GM12878 (cell line): Measurements from ENCODE around the gene FAM186B. TPM values are rescaled to one million over a fixed set of nuclear protein-coding genes. Genes with fewer than 3 reads are reported as not detected.

ENCODE experiments used
- ATAC-seq: fragments of 200-7000 bp; cut with Tn5 transposase; 3 replicates; pipeline ENCODE4 v1.9.1; 2020; ENCODE audit warnings: mild to moderate bottlenecking, moderate library complexity
- BruUV-seq: library from RNA; stranded (reverse); fragments of 400-500 nt; replicated peaks from 2 replicates; lab custom pipeline; 2021; lab: Mats Ljungman, UMichigan
- CTCF ChIA-PET: fragments of 300-600 bp; sonication (Branson Sonifier 250); formaldehyde crosslinking; extraction: SDS; loops from one replicate; lab custom pipeline; 2021; ENCODE audit warnings: inconsistent platforms; lab: Yijun Ruan, JAX
- POLR2A ChIA-PET: fragments of 350-600 bp; formaldehyde crosslinking; extraction: SDS; loops from one replicate; lab custom pipeline; 2021; ENCODE audit warnings: inconsistent platforms; lab: Charles Lee
- RAD21 ChIA-PET: fragments of 300-600 bp; sonication (Branson Sonifier 250); formaldehyde crosslinking; loops from one replicate; lab custom pipeline; 2023; ENCODE audit warnings: antibody characterized with exemption; ENCODE audit not compliant: unreplicated experiment; lab: Charles Lee
- SMC1A ChIA-PET: fragments of 300-600 bp; sonication (Branson Sonifier 250); formaldehyde crosslinking; loops from one replicate; lab custom pipeline; 2023; ENCODE audit not compliant: unreplicated experiment, uncharacterized antibody; lab: Charles Lee
- DNase-seq: peaks from one replicate; pipeline ENCODE4 v3.0.0-alpha.2; 2011; ENCODE audit warnings: low read depth, low spot score
- FAIRE-seq: peaks from 3 replicates; lab custom pipeline; 2011; peaks lifted over from hg19 to GRCh38; lab: Jason Lieb, UNC
- H2AFZ ChIP-seq: 2 replicates; pipeline ENCODE4 v1.6.0; 2011; ENCODE audit warnings: low read depth, low read length, control low read depth; ENCODE audit not compliant: control insufficient read depth
- H3K27ac ChIP-seq: 2 replicates; pipeline ENCODE4 v1.5.1; 2011; ENCODE audit warnings: control low read depth; ENCODE audit not compliant: control insufficient read depth, insufficient read depth
- H3K27me3 ChIP-seq, 2 experiments: replicated peaks in 1 of 2; 2 replicates each; pipeline versions ENCODE4 v1.6.0 to v1.6.1; 2011; ENCODE audit warnings: low read length in 1 of 2; ENCODE audit not compliant: control insufficient read depth in 2 of 2, insufficient read depth in 2 of 2
- H3K36me3 ChIP-seq, 2 experiments: 2 replicates each; pipeline ENCODE4 v1.5.1; 2011; ENCODE audit warnings: low read length in 1 of 2; ENCODE audit not compliant: control insufficient read depth in 2 of 2, insufficient read depth in 2 of 2
- H3K4me1 ChIP-seq: 2 replicates; pipeline ENCODE4 v1.6.1; 2011; ENCODE audit warnings: mild to moderate bottlenecking, low read length, moderate library complexity, mixed read lengths; ENCODE audit not compliant: control insufficient read depth, insufficient read depth
- H3K4me2 ChIP-seq: 2 replicates; pipeline ENCODE4 v1.6.0; 2011; ENCODE audit warnings: control low read depth; ENCODE audit not compliant: control insufficient read depth, insufficient read depth
- H3K4me3 ChIP-seq: fragments of 200-600 bp; sonication (generic); 2 replicates; pipeline ENCODE4 v1.5.1; 2016
- H3K79me2 ChIP-seq: 2 replicates; pipeline ENCODE4 v1.6.0; 2011; ENCODE audit warnings: low read length; ENCODE audit not compliant: control insufficient read depth, insufficient read depth
- H3K9ac ChIP-seq: 2 replicates; pipeline ENCODE4 v1.8.0; 2011; ENCODE audit warnings: low read length, control low read depth, mixed read lengths; ENCODE audit not compliant: control insufficient read depth, insufficient read depth
- H3K9me3 ChIP-seq: replicated peaks from 3 replicates; pipeline ENCODE4 v1.5.1; 2011; ENCODE audit warnings: mild to moderate bottlenecking, low read length; ENCODE audit not compliant: control insufficient read depth, insufficient read depth
- H4K20me1 ChIP-seq: 2 replicates; pipeline ENCODE4 v1.6.0; 2011; ENCODE audit not compliant: control insufficient read depth, insufficient read depth
- CBX3 ChIP-seq: fragments of 200-600 bp; sonication (generic); IDR thresholded peaks from 2 replicates; pipeline ENCODE4 v1.6.1; 2016; ENCODE audit warnings: low read depth, borderline replicate concordance
- CHD1 ChIP-seq: IDR thresholded peaks from 2 replicates; pipeline ENCODE4 v1.6.1; 2012; ENCODE audit warnings: low read depth, low read length, improper control_type of control experiment
- DPF2 ChIP-seq: fragments of 450-650 bp; IDR thresholded peaks from 2 replicates; pipeline ENCODE4 v1.6.1; 2017; ENCODE audit warnings: mild to moderate bottlenecking
- E2F4 ChIP-seq: IDR thresholded peaks from 2 replicates; pipeline ENCODE4 v1.6.1; 2012; ENCODE audit warnings: low read depth, low read length, improper control_type of control experiment
- FOXM1 ChIP-seq: IDR thresholded peaks from 2 replicates; pipeline ENCODE4 v1.6.1; 2012; ENCODE audit warnings: low read depth, mild to moderate bottlenecking, inconsistent platforms, low read length, moderate library complexity
- NKRF ChIP-seq: fragments of 450-650 bp; conservative IDR thresholded peaks from 2 replicates; pipeline ENCODE4 v1.6.1; 2017; ENCODE audit warnings: mild to moderate bottlenecking, moderate library complexity
- PAX8 ChIP-seq: fragments of 450-650 bp; IDR thresholded peaks from 2 replicates; pipeline ENCODE4 v1.6.1; 2017; ENCODE audit warnings: mild to moderate bottlenecking, moderate library complexity
- RELA ChIP-seq: fragments of 450-650 bp; IDR thresholded peaks from 2 replicates; pipeline ENCODE4 v1.8.0; 2014; ENCODE audit warnings: borderline replicate concordance; ENCODE audit not compliant: partially characterized antibody
- RELB ChIP-seq: fragments of 450-650 bp; IDR thresholded peaks from 2 replicates; pipeline ENCODE4 v1.6.1; 2017; ENCODE audit warnings: low read depth, mild to moderate bottlenecking, moderate library complexity
- SIX5 ChIP-seq: IDR thresholded peaks from 2 replicates; pipeline ENCODE4 v1.6.1; 2011; ENCODE audit warnings: mild to moderate bottlenecking, low read depth, low read length, moderate library complexity; ENCODE audit not compliant: severe bottlenecking
- TCF7 ChIP-seq: IDR thresholded peaks from 2 replicates; pipeline ENCODE4 v1.6.1; 2014; ENCODE audit warnings: antibody characterized with exemption, borderline replicate concordance
- WGBS: methylation state at CpG from one replicate; pipeline ENCODE4 v1.1.6; 2016; ENCODE audit warnings: low lambda C conversion rate; ENCODE audit not compliant: insufficient replicate concordance, insufficient coverage; ENCODE audit errors: missing lambda C conversion rate; 5-methylcytosine and 5-hydroxymethylcytosine counted together
- in situ Hi-C: fragments of 300-500 bp; cut with MboI; formaldehyde crosslinking; loops from 9 replicates; pipeline ENCODE4 v1.14.3; 2018; ENCODE audit warnings: mixed read lengths
- intact Hi-C: fragments of 100-400 bp; cut with micrococcal nuclease; formaldehyde crosslinking; loops from one replicate; pipeline ENCODE4 v1.14.2; 2022; ENCODE audit not compliant: unreplicated experiment
- polyA plus RNA-seq, 11 experiments: library from polyadenylated mRNA; depleted of rRNA in 4 of 11; unstranded in 6 of 11; stranded (reverse) in 5 of 11; fragments of >200 nt; fragmentation: Nextera tagmentation in 4 of 11; fragmentation: Illumina TruSeq in 1 of 11; extraction: Ambion mirVana in 4 of 11; extraction: Trizol in 1 of 11; gene quantifications; 1 replicate in 1 of 11; 2 replicates in 10 of 11; pipeline versions ENCODE4 v1.2.1 to v1.2.3, GENCODE V29; 2011 to 2016; ENCODE audit warnings: inconsistent platforms in 2 of 11, missing spikeins in 2 of 11, low read depth in 1 of 11
- total RNA-seq, 4 experiments: library from RNA; depleted of rRNA in 3 of 4; stranded (reverse); fragments of >200 nt in 3 of 4; fragmentation: Illumina TruSeq in 1 of 4; extraction: Trizol in 1 of 4; gene quantifications; 2 replicates each; pipeline versions ENCODE4 v1.2.1 to v1.2.3, GENCODE V29; 2013 to 2021
- TF ChIP-seq, protein P1 (sequence below): IDR thresholded peaks from 2 replicates; pipeline ENCODE4 v1.6.1; 2011; ENCODE audit warnings: borderline replicate concordance, low read depth, mild to moderate bottlenecking, moderate library complexity, low read length; ENCODE audit not compliant: insufficient read depth, poor library complexity, severe bottlenecking
- TF ChIP-seq, protein P2 (sequence below): fragments of 150-350 bp; IDR thresholded peaks from 2 replicates; pipeline ENCODE4 v1.6.1; 2016; ENCODE audit warnings: low read depth, low read length
- TF ChIP-seq, protein P3 (sequence below): IDR thresholded peaks from 2 replicates; pipeline ENCODE4 v1.6.1; 2012; ENCODE audit warnings: low read depth, low read length, improper control_type of control experiment

FAM186B gene
- total and polyA plus RNA-seq, 10 of the 15 experiments (the other 5 are each of a cell fraction or from before 2014, with no cell fraction given), result 0.13 to 0.79 (median 0.51) TPM

GRCh38 chr12:49552899-49553298, 52.5 kb downstream of the FAM186B start:
- in situ Hi-C loops, result no loop called here
- TF ChIP-seq NKRF (no peak), SIX5 (no peak), DPF2 (no peak), PAX8 (no peak), E2F4 (no peak), FOXM1 (no peak), CHD1 (no peak), RELA (no peak), TCF7 (no peak), CBX3 (no peak), RELB (no peak)
- TF ChIP-seq, protein P1, sequence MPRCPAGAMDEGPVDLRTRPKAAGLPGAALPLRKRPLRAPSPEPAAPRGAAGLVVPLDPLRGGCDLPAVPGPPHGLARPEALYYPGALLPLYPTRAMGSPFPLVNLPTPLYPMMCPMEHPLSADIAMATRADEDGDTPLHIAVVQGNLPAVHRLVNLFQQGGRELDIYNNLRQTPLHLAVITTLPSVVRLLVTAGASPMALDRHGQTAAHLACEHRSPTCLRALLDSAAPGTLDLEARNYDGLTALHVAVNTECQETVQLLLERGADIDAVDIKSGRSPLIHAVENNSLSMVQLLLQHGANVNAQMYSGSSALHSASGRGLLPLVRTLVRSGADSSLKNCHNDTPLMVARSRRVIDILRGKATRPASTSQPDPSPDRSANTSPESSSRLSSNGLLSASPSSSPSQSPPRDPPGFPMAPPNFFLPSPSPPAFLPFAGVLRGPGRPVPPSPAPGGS, result no peak
- TF ChIP-seq, protein P2, sequence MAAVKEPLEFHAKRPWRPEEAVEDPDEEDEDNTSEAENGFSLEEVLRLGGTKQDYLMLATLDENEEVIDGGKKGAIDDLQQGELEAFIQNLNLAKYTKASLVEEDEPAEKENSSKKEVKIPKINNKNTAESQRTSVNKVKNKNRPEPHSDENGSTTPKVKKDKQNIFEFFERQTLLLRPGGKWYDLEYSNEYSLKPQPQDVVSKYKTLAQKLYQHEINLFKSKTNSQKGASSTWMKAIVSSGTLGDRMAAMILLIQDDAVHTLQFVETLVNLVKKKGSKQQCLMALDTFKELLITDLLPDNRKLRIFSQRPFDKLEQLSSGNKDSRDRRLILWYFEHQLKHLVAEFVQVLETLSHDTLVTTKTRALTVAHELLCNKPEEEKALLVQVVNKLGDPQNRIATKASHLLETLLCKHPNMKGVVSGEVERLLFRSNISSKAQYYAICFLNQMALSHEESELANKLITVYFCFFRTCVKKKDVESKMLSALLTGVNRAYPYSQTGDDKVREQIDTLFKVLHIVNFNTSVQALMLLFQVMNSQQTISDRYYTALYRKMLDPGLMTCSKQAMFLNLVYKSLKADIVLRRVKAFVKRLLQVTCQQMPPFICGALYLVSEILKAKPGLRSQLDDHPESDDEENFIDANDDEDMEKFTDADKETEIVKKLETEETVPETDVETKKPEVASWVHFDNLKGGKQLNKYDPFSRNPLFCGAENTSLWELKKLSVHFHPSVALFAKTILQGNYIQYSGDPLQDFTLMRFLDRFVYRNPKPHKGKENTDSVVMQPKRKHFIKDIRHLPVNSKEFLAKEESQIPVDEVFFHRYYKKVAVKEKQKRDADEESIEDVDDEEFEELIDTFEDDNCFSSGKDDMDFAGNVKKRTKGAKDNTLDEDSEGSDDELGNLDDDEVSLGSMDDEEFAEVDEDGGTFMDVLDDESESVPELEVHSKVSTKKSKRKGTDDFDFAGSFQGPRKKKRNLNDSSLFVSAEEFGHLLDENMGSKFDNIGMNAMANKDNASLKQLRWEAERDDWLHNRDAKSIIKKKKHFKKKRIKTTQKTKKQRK, result no peak
- TF ChIP-seq, protein P3, sequence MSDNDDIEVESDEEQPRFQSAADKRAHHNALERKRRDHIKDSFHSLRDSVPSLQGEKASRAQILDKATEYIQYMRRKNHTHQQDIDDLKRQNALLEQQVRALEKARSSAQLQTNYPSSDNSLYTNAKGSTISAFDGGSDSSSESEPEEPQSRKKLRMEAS, result no peak

More at GRCh38 chr12:49552899-49553298, 52.5 kb downstream of the FAM186B start:
- Histone ChIP-seq H3K4me3 (no peak overlapping the region), H2AFZ (no peak overlapping the region), H3K4me1 (no peaks in the 10 kb centered on the region), H3K27ac (no peak overlapping the region), H3K9me3 (no peaks in the 10 kb centered on the region), H3K9ac (no peak overlapping the region), H4K20me1 (no peaks in the 10 kb centered on the region), H3K36me3 (peaks cover 3% of the 10 kb centered on the region in 2 experiments; a peak in 3 of 4 replicates), H3K27me3 (peaks cover 0 to 8% of the 10 kb centered on the region in 2 experiments; a peak in 3 of 4 replicates), H3K4me2 (no peak overlapping the region), H3K79me2 (no peaks in the 10 kb centered on the region)
- ATAC-seq (no peak), DNase-seq (no peak), FAIRE-seq (no peak)
- no TSS peak for BruUV-seq
- ChIA-PET RAD21 (interaction anchor here (0.9 to 3.0 kb wide), 5 partner anchors 11 to 195 kb away, joined by 3 to 25 read pairs (median 7); partner anchors contain the start of gene PRPF40B), POLR2A (no interaction called here), SMC1A (interaction anchor here (0.7 to 2.8 kb wide), 5 partner anchors 29 to 194 kb away, joined by 3 to 18 read pairs (median 4); no protein-coding TSS in a partner anchor), CTCF (interaction anchor here (0.5 to 6.5 kb wide), 16 partner anchors 8 to 288 kb away, joined by 3 to 67 read pairs (median 5); partner anchors contain the start of gene PRPF40B)
- WGBS, result 56% methylated on average over 8 of the region's 8 CpGs
- intact Hi-C loops, result no loop called here
